Measurements from ENCODE around the gene TENM4.

The TENM4 gene

GRCh38 chr11:79101656-79102055, 339.2 kb downstream of the TENM4 start:
- DNase-seq = no peak

DNA sequence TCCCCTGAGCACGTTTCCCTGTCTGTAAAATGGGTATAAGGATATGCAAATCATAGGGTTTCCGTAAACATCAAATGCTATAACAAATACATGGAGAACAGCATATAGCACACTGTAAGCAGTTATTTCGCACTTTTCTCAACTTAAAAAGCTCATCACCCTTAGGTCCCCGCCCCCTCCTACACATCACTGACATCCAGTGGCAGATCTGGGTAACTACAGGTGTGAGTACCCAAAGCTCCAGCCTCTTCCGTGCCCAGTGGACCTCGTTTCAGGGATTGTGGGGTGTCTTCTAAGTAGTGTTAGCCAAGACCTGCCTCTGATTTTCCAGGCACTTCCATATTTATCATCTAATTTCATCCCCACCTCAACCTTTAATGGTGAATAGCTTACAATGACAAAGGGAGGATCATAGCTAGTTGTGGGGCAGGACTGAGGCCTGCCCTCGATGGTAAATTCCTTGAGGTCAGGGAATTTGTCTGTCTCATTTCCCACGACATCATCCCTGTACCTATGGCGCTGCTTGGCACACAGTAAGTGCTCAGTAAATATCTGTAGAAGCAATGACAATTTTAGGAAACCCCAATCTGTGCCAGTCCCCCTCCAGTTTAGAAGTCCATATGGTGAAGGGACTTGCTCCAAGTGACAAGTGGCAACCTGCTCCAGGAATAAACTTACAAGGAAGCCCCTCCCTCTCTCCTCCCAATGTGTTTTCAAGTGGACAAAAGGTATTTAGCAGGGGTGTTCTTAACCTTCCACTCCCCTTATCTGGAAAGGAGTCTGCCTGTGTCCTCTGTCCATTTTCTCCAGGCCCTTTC, 340.5 kb downstream of the TENM4 start:
- peak; percentile 33 for DNase-seq

GRCh38 chr11:79098146-79098545, 342.7 kb downstream of the TENM4 start:
- no peak for DNase-seq

DNA sequence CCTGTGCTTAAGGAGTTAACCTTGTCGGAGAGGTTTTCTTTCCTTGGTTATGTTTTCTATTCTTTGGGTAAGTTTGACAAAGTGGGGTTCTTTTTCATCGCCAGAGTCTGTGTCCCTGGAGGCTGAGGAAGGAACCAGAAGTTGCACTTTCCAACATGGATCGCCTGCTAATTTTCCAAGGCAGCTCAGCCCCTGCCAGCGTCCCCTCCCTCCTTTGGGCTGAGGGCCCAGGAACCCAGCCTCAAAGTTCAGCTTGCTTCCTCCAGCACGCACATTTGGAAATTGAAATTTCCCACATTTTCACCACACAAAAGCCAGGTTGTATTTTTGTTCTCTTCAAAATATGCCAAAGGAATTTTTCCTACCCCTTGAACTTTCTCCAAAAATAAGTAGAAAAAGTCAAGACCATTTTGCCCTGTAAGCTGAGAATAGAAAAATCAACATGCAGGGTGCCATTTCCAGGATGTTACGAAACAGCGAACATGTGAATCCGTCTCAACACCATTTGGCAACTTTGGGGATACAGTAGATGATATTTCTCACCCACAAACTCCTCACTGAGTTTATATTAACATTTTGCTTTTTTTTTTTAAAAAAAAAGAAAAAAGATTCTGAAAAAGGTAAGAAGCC, 343.5 kb downstream of the TENM4 start:
- no peak for DNase-seq

DNA sequence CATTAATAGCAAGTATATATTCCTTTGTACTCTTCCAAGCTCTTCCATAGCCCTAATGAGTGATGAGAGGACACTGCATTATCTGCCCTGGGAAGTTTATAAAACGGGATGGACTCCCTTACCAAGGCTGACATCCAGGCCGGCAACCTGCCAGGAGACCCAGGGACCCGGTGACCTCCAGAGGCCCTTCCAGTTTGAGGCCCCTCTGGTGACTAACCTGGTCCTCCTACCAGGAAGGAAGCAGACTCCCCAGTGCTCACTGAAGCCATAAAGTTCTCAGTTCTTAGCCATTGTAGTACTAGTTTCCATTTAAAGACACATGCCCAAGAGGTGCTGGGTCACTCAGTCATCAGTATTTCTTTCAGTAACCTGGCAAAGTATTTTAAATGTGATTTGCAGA, 345.4 kb downstream of the TENM4 start:
- DNase-seq = no peak

DNA sequence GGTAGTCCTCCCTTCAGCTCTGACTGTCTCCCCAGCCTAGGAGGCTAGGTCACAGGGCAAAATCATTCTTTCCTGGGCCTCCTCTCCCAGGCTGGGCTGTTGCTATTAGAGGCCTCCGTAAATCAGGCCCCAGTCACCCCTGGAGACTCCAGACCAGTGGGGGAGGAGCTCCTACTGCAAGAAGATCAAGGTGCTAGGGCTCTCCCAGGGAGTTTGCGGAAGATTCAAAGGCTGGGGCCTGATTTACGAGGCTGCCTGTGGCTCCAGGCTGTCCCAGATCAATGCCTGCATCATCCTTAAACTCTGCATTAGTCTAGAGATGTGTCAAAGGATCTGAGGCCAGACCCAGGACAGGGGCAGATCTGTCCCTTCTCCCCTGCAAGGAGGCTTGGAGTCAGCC, 346.2 kb downstream of the TENM4 start:
- no peak for DNase-seq

GRCh38 chr11:79092791-79093353, 348.0 kb downstream of the TENM4 start:
- peak; percentile 2 for DNase-seq

DNA sequence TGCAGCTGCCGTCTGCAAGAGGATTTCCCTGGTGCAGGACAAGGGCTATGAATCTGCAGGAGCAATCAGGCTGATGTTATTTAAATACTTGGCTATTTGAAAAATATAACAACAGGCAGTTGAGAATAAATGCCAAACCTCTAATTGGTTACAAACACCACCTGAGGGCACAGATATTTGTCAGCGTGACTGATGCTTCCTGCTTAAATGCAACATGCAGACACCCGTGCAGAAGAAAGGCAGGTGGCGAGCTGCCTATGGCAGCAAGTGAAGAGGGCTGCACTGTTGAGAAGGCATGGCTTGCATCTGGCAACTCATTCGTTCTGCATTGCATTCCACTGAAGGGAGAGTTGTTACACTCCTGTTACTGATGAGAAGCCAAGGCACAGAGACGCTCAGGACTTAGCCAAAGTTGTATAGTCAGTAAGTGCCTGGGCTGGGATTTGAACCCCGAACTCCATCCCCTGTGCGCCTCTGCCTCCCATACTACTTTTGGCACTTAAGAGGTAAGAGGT, 350.6 kb downstream of the TENM4 start:
- DNase-seq = no peak

DNA sequence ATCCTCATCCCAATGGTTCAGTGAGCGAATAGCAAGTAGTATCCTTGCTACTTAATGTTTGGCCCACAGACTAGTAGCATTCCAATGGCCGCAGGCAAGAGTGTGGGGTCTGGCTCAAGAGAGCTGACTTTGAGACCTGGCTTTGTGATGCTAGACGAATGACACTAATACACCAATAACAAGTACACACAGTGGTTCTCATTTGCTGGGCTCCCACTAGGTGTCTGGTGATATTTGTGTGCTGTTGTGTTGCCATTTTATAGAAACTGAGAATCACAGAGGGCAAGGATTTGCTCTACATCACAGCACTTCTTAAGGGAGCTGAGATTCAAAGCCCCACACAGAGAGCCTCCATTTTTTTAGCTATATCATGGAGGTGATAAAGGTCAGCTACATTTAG, 351.2 kb downstream of the TENM4 start:
- DNase-seq = no peak

DNA sequence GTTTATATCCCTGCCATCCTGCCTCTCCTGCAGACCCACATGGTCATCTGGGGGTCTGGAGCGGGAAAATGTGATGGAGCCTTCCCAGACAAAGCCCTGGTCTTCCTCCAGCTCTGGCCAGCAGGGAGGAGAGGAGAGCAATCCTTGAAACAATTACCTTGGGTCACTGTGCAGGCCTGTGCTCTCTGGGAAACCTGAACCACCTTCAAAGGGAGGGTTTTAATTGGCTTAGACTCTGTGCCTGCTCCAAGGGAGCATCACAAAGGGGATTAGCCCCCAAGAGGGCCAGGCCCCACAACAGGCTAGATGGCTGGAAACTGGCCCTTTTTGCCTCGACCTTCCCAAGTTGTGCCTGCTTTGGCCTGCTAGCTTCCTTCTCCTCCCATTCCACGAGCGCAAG, 351.9 kb downstream of the TENM4 start:
- DNase-seq = no peak

DNA sequence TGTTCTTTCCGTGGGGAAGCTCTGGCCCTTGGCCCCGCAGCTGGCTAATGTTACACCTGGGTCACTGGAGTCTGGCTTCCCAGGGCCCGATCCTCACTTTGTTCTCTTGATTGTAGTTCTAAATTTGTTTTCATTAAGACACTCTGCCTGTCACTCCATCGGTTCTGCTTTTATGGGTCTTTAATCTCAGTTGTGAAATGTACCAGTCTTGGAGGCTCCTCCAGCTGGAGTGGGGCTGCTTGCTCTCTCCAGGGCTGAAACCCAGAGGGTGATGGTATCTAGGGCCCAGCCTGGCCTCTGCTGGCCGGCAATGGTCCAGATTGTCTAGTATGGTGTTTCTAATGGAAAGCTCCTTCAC, 352.9 kb downstream of the TENM4 start:
- no peak for DNase-seq

DNA sequence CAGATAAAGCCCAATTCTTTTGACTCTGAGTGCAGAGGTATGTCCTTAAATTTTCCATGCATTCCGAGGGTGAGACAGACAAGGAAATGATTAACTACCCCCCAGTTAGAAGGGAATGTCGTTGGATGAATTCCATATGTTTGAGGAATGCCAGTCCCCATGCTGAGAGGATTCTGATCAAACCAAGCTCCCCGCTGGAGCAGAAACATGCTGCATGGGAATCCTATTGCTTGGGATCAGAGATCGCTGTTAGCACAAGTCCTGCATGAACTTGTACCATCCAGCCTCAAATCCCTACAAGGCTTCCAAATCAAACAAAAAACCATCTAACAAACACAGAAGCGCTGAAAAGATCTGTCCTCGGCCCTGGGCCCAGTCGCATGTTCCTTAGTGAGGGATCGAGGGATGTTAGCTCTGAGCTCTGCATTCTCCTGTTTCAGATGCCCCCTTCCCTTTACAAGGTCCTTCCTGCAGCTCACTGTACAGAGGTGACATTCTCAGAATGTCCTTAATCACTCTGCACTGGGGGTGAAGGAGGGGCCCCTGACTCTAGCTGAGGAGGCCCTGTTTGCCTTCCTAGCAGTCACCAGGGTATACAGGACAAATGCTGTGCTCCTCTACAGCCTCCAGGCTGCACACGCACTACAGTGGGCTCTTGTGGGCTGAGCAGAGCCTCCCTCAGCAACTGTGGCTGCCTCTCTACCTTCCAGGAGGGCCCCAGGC, 353.4 kb downstream of the TENM4 start:
- no peak for DNase-seq

- no peak for DNase-seq
Measured at GRCh38 chr11:79086056-79086455, 354.8 kb downstream of the TENM4 start.

DNA sequence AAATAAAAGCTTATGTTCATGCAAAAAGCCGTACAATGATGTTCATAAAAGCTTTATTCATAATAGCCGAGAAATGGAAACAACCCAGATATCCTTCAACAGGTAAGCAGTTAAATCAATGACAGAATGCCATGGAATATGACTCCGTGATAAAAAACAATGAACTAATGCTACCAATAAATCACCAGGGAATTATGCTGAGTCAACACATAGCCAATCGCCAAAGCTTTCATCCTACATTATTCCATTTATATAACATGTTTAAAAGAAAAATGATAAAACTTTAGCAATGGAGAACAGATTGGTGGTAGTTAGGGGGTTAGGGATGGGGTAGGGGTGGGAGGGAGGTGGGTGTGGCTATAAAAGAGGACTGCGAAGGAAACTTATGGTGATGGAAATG, 356.4 kb downstream of the TENM4 start:
- DNase-seq = no peak

DNA sequence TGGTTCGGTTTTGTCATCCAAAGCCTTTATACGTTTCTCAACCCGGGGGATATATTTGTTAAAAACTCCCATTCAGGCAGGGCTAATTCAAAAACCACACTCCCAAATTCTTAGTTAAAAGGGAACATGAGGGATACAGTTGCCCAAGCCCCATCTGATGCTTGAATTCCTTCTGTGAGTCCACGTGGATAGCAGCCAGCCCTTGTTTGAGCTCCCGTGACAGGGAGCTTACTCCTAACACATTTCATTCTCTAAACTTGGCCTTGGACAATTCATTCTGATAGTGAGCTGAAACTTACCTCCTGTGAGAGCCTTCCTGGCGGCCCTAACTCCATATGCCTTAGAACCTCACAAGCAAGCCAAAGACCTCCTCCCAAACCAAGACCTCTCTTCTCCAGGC, 357.5 kb downstream of the TENM4 start:
- DNase-seq = no peak

GRCh38 chr11:79082907-79083306, 357.9 kb downstream of the TENM4 start:
- no peak for DNase-seq

DNA sequence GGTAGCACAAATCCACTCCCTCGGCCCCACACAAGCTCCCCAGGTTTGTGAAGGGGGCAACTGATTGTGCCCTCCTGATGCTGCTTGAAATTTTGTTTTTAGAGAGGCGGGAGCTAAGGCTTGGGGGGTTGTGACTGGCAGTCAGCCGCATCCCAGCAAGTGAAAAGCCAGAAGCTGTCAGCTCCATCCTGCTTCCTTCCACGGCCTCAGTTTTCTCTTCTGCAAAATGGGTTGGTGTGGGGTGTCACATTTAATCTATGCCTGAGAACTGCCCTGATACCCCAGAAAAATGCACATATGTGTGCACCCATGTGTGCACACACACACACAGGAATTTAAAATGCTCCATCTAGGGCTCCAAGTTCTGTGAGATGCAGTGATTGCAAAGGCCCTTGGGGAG, 358.6 kb downstream of the TENM4 start:
- no peak for DNase-seq

- DNase-seq = no peak
Measured at GRCh38 chr11:79081471-79082031, 359.3 kb downstream of the TENM4 start.

DNA sequence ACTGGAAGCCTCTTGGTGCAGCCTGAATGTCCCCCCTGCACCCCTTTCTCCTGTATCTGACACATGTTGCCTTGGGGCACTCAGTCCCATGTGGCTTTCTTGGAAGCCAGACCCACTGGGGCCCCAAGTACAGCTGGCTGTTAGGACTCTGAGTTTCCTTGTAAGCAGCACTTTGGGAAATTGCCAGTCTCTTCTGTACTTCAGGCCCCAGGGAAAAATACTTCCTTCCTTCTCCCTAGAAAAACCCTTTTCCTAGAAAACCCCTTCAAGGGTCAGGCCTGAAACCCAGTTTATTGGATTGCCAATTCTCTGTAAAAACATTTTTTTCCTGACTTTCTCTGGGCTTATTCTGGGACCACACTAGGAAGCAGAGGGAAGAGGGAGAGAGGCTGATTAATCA, 360.3 kb downstream of the TENM4 start:
- no peak for DNase-seq

DNA sequence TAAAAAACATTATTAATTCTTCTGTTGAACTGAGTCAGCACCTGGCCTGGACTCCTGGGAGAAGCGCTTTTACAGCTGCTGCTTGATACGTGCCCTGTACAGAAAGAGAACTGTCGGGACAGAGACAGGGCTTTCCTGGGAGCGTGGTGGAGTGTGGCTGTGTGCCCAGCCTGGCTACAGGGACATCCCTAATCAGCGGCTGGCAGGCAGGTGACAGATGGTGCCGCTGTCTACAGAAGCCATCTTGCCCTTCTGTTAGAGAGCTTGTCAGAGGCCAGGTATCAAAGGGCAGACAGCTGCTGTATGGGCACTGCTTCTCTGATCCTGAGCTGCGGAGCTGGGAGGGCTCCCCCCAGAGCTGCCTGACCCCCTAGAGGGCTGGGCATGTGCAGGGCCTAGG, 361.8 kb downstream of the TENM4 start:
- DNase-seq = no peak

DNA sequence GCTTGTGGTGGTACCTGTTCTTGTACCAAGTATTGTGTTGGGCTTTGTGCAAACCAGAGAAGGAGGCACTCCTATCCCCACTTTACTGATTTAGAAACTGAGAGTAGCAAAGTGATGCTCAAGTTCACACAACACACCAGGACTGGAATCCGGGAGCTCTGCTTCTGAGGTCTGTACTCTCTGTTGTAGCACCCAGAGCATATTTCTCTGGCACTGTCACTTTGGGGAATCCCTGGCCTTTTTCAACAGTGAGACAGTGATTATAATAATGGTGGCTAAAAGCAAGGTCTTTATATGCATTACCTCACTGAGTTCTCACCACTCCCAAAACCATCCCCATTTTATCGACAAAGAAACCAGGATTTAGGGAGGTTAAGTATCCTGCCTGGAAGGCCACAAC, 362.4 kb downstream of the TENM4 start:
- no peak for DNase-seq

DNA sequence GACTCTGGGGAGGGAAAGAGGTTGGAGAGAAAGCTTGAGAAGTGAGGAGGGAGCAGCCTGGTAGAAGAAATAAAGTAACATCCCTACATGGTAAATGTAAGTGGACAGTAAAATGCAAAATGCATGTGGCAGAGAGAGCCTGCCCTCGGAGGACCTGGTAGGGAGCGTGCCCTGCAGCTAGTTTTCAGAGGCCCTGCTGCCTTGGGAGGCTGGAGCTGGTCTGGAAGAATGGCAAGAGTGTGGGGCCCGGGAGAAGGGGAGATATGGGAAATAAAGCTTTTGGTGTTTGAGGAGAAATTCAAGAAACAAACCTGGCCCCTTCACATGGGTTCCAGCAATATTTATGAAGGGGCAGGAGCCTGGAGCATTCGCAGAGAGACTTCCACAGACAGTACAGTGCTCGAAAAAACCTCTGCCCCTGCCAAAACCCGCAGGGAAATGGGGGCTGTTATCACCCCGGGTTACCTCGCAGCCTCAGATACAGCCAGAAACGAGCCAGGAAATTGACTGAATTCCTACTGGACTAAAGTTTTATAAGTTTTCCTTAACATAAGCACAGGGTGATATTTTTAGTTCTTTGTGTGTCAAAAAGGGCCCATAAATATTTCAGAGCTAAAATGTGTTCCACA, 363.0 kb downstream of the TENM4 start:
- no peak for DNase-seq
